ENCODE data around the gene MECP2. TPM values are rescaled to one million over a fixed set of nuclear protein-coding genes. Genes with fewer than 3 reads are reported as not detected.

The MECP2 gene
- polyA plus RNA-seq, 10 donors: 16.0 to 26.0 (median 19.9) TPM

GRCh38 chrX:154116426-154117211 is 19.1 kb upstream of the MECP2 start:
- no peak for DNase-seq

- no peak for DNase-seq
Measured at GRCh38 chrX:154115750-154116149, 18.2 kb upstream of the MECP2 start.

DNA sequence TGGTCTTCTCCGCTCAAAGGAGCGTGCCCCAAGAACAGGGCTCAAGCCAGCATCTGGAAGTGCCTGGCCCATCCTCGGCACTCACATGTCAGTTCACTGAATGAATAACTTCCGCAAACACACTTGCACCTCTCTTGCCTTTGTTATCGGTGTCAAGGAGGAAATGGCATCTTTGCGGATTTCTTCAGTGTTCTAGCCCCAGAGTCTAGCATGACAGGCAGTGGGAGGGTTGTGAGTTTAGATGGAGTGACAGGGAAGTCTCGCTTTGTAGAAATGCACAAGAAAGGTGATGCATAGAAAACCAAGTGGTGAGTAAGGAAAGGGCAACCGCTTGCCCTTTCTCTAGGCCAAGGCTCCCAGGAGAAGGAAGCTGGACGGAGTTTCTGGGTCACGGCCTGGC is 17.6 kb upstream of the MECP2 start:
- no peak for DNase-seq

DNA sequence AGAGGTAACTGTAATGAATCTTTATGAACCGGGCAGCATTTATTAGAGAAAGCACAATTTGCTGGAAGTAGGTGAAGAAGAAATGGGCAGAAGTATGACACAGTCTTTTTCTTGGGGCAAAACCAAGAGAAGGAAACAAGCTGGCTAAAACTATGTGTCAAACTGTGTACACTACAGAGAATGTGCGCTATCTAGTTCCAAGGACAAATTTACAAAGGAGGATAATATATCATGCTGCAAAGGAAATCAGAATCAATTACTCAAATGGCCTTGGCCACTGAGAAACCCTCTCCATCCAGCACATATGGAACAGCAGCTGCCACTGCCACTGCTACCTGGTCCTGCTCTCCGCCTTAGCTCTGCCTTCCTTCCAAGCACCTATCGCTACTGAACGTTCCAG is 17.1 kb upstream of the MECP2 start:
- DNase-seq: no peak

DNA sequence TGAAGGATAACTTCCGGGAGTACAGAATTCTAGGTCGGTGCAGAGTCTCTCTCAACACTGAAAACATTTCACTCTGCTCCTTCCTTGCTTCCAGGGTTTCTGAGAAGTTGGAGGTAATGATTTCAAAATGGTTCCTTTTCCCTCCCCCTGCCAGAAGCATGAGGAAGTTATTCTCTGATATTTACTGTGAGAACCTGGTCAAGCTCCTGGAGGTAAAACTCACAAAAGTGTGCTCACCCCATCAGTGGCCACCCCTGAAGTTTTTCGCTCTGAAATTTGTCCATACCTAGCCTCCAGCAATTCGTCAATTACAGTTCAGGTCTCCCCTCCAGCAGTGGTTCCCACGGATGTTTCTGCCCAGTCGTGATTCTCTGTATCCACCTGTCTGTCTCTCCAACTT is 16.2 kb upstream of the MECP2 start:
- no peak for DNase-seq

DNA sequence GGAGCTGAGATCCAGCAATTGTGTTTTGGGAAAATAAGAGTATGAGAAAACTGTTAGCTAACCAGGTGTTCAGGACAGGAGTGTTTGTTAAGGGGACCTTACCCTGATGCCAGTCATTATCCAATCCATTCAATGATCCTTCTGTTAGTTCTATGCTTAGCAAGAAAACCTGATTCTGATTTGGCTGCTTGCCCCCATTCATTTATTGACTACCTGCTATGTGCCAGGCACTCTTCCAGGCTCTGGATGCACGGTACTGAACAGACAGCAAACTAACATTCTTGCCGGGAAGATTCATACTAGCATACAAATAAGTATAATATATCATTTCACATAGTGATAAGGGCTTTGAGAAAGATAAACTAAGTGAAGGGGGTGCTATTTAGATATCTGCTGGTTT is 1.0 kb upstream of the MECP2 start:
- no peak for DNase-seq

DNA sequence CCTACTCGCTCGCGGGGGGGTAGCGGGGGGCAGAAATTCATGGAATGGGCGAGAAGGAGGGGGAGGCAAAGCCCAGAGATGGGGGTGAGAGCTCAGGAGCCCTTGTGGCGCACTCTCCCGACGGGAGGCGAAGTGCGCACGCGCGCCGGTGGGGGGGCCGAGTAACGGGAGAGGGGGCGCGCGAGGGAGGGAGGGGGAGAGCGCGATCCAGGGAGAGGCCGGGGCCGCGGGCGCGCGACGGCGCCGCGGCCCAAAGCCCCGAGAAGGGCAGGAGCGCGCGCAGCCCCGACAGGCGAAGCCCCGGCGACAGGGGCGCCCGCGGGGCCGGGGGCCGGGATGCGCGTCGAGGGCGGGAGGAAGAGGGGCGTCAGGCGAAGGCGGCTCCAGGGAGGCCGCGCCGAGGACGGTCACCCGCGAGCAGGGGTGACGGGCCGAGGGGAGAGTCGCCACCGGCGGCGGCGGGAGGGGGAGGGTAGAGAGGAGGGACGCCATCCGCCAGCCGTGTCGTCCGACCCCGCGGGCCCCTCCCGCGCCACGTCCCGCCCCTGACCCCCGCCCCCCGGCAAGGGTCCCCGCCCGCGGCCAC is 421 bp downstream of the MECP2 start:
- DNase-seq: peak; percentile 69 to 88 (median 81)

DNA sequence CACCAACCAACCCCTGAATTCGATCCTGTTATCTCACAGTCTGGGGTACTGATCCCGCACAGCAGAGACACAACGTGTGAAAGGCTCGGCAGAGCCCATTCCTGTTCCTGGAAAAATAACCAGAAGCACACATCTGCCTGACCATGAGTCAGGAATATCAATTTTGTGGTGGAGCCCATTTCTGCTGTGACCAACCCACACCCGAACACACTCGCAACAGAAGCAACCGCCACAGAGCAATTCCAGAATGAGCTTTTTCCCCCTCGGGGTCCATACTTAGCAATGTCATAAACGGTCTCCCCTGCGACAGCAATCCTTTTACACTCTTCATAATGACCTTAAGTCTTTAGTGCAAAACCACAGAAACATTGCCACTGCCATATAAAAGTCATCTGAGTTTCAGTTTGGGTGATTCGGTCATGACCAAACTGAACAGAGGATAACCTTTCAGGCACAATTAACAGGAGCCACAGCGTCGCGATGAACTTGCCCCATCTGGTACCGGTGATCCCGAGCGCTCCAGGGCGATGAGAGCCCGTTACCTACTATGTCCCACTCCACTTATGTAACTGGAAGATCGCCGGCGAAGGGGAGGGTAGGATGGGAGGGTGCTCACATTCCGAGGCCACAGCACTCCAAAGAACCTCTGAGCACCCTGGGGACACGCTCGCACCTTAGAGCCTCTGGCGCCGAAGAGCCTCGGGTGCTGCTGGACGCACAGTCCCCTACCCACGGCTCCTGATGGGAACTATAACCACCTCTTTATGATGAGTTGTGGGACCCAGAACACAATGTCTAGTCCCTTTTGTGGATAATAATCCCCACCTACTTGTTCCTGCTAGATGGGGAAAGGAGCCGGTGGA is 1.1 kb downstream of the MECP2 start:
- DNase-seq: peak in 1 of 3 donors; percentile 17

- no peak for DNase-seq
Measured at GRCh38 chrX:154094833-154095232, 2.7 kb downstream of the MECP2 start.

GRCh38 chrX:154093965-154094364 is 3.6 kb downstream of the MECP2 start:
- no peak for DNase-seq

DNA sequence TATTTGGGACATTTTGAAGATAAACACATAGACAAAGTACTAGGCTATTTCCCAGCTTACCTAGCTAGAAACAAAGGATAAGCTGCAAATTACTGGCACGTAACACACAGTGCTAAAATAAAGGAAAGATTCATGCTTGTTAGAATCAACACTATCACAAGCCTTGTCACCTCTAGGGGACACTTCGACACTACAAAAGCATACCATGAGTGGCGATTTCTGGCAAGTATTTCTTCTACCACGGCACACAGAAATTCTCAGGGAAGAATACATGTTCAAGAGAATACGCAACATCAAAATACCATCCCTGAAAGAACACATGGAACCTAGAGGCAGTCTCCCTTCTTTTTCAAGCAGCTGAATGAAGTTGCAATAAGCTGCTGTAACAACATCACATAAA is 5.1 kb downstream of the MECP2 start:
- DNase-seq: no peak

- DNase-seq: no peak
Measured at GRCh38 chrX:154091678-154092077, 5.8 kb downstream of the MECP2 start.

- DNase-seq: no peak
Measured at GRCh38 chrX:154090731-154091130, 6.8 kb downstream of the MECP2 start.

- DNase-seq: no peak
Measured at GRCh38 chrX:154084449-154085300, 12.8 kb downstream of the MECP2 start.

GRCh38 chrX:154083126-154083517 is 14.4 kb downstream of the MECP2 start:
- DNase-seq: no peak

DNA sequence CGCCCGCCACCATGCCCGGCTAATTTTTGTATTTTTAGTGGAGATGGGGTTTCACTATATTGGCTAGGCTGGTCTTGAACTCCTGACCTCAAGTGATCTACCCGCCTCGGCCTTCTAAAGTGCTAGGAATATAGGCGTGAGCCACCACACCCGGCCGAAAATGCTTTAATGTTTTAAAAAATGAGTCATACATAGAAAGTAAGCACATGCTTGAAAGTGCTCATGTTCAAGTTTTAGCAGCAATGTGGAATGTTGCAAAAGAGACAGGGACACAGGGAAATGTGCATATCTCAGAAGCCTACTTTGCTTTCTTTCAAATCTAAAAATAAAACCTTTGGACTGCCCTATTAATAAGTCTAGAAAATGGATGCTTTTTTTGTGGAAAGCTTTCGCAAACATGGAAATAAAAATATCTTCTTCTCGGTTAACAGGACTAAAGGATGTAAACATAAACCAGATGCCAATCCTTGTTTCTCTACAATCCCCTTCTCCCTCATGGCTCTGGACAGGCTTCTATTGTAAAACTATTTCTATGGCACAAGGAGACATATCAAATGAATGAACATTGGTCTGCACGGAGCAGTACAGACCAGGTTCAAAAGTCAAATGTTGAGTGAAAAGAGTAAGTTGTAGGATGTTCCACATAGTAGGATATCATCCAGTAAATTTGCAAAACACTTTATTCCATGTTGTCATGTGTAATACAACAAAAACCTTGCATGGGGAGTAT is 15.0 kb downstream of the MECP2 start:
- no peak for DNase-seq

- DNase-seq: no peak
Measured at GRCh38 chrX:154077101-154077500, 20.4 kb downstream of the MECP2 start.

GRCh38 chrX:154074199-154074598 is 23.3 kb downstream of the MECP2 start:
- no peak for DNase-seq

GRCh38 chrX:154072192-154072591 is 25.3 kb downstream of the MECP2 start:
- no peak for DNase-seq

DNA sequence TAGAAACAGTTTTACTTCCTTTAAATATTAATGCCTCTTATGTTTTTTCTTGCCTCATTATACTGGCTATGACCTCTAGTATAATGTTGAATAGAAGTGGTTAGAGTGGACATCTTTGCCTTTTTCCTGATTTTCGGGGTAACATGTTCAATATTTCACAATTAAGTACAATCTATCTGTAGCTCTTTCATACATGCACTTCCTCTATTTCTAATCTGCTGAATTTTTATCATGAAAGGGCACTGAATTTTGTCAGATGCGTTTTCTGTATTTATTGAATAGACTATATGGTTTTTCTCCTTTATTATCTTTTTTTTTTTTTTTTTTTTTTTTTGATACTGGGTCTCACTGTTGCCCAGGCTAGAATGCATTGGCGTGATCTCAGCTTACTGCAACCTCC is 29.0 kb downstream of the MECP2 start:
- DNase-seq: no peak

Data from muscle of back (tissue), 11 donors.